HG02840 (cell line): ENCODE results near the gene ZNHIT3.
"Not testable (repeated sequence)": the region's sequence is repeated elsewhere in the genome, so short reads cannot be mapped to it uniquely, and the experiment has no call there.

Experiments used
- ATAC-seq: cut with Tn5 transposase; IDR thresholded peaks from one replicate; pipeline ENCODE4 v1.9.1; 2021; ENCODE audit warnings: mild to moderate bottlenecking, moderate library complexity, moderate number of reproducible peaks; ENCODE audit not compliant: unreplicated experiment, low FRiP score

ZNHIT3 gene

DNA sequence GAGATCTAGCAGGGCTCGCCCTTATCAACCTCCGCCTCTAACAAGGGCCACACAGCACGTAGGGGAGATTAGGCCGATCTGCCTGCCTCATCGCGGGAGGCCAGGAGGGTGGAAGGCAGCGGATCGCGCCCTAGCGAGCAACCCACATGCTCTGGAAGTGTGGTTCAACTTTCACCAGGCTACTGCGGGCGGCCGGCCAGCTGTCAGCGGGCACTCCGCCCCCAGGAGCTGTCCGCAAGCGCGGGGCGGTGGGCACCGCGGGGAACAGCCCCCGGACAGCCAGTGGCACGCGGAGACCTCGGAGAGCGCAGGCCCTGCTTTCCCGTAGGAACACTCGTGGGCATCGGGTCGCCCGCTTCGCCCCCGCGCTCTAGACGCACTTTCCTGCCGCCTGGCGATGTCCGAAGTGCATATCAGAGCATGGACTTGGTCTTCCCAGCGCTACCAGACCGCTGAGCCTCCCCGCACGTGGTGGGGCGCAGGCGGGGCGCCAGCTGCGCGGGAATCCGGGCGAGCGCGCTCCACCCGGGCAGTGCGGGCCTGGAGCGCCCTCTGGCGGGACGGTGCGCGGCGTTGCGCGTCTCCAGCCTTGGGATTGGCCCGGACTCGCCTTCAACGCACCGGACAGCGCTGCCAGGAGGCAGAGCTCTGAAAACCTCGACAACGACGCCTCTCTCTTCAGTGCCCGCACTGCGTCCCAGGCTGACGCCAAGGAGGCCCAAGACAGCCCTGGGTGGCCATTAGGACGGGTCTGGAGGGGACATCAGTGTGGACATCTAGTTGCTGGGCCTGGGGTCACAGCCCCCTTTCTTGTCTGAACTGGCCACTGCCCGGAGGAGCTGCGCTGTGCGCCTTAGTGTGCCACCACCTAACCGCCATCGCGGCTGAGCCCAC is 3.6 kb upstream of the ZNHIT3 start:
- ATAC-seq: no peak

DNA sequence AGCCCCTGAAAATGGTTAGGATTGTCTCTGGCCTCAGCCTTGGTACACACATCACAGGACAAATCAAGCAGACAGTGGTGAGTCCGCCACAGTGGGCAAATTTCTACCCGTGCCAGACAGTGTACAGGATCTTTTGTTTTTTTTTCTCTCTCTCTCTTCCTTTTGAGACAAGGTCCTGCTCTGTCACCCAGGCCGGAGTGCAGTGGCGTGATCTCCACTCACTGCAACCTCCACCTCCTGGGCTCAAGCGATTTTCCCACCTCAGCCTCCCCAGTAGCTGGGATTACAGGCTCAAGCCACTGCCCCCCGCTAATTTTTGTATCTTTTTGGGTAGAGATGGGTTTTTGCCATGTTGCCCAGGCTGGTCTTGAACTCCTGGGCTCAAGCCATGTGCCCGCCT is 2.5 kb upstream of the ZNHIT3 start:
- not testable (repeated sequence) for ATAC-seq

GRCh38 chr17:36485027-36485426 is 1.5 kb upstream of the ZNHIT3 start:
- no peak for ATAC-seq

- peak; percentile 4 for ATAC-seq
Observed at GRCh38 chr17:36485805-36486203, 677 bp upstream of the ZNHIT3 start.

DNA sequence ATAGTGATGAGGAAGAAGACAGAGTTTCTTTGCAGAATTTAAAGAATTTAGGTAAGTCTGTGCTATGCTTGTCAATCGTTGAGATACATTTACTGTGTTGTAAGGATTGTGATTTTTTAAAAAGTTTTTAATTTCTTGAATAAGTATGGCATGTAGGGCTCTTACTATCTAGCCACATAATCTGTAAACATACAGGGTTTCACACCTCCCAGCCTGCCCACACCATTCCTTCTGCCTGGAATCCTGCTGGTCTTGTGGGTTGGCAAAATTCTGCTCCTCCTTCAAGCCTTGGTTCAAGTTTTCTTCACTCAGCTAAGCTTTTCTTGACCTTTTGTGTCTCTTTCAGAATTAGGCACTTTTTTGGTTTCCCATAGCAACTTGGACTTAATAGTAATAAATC is 7.5 kb downstream of the ZNHIT3 start:
- ATAC-seq: no peak

GRCh38 chr17:36494674-36495073 is 8.2 kb downstream of the ZNHIT3 start:
- no peak for ATAC-seq

DNA sequence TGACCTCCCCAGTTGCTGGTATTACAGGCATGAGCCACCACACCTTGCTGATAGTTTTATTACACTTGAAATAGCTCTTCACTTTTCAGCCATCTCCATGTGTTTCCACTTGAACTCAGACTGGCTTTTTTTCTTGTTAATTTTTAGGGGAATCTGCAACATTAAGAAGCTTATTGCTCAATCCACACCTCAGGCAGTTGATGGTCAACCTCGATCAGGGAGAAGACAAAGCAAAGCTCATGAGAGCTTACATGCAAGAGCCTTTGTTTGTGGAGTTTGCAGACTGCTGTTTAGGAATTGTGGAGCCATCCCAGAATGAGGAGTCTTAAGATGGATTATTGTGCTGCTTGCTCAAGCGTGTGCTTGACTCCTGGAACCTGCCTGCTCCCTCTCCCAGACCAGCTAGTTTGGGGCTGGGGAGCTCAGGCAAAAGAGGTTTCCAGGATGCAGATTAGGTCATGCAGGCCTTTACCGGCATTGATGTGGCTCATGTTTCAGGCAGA is 8.6 kb downstream of the ZNHIT3 start:
- no peak for ATAC-seq

DNA sequence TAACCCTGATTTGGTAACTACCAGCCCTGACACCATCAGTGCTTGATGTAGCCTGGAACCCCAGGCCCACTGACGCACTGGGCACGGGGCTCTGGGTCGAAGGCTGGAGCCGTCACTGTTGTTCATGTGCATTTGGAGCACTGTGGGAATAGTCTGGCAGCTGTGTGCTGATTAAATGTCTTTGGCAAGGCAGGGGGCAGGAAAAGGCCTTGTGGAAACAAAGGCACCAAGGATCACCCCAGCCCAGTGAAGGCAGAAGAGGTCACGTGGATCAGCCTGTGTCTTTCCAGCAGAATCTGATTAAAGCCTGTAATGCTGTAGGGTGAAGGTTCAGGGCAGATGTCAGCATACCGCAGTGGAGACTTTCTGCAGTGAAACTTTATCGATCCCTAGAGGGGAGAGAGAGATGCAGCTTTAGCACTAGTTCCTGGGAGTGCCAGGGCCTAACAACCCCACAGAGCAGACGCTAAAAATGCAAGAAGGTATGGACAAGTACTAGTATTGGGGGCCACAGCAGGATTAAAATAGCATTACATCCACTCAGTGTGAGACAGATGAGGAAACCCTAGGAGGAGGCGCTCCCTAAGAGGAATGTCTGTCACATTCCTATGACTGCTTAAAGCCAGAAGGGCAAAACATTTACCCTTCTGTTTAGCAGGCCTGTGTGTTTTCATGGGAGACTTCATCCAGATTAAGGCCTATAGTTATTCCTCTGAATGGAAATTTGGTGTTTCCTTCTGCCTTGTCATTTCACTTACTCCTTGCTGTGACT is 9.7 kb downstream of the ZNHIT3 start:
- no peak for ATAC-seq

DNA sequence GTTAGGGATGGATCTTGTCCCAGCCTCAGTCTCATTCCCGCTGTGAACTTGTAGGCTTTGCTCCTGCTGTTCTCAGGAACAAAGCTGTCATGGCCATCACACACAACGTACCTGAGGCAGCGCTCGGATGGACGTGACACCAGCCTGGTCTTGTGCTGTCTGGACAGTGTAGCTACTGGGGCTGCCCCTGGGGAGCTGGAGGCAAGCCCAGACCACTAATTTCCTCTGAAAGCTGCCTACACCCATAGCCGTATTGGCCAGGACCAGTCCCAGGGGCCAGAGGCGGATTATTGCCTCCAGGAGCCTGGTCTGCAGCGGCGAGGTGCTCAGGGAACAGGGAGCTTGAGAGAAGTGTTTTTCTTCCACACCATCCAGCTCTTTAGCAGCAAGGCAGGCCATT is 11.7 kb downstream of the ZNHIT3 start:
- ATAC-seq: no peak

DNA sequence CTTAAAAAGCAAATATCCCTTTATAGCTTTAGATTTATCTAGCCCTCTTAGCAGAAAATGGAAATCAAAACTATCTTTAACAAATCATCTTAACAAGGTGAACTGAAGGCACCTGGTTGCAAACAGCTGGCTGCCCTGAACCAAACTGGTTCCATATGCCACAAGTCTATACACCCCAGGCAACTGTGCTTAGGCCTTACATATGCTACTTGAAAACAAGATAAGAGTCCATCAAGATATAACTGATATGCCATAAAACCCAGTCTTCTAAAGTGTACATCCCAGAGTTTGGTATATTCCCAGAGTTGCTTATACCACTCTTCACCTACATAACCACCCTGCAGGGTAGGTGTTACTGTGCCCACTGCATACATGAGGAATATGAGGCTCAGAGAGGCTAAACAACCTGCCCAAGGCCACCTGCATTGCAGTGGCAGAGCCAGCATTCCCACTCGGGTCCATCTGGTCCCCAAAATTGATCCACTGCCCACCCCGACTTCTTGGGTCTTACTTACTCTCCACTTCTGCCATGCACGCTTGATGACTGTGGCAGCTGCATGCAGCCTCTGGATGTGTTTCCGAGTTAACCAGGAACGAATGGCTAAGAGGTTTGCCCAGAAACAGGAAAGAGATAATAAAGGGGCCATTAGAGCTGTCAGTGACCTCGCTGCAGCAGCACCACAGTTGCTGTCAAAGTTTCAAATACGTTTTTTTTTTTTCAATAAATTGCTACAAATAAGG is 12.2 kb downstream of the ZNHIT3 start:
- no peak for ATAC-seq

- no peak for ATAC-seq
Observed at GRCh38 chr17:36500745-36501225, 14.3 kb downstream of the ZNHIT3 start.

DNA sequence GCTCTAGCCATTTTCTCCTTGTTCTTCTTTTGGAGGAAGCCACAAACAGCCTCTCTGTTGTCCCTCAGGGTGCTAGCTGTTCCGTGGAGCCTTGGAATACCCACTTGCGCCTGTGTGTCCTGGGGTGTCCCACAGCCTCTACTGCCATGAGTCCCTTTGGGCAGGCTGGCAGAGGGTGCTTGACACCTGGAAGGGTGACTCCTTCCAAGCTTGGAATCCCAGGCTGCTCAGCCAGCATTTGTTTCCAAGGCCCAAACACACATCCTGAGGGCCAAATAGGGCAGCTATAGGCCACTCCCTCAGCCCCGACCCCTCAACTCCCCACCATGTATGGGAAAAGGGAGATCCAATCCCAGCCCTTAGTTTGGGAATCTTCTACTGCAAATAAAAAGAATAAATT is 14.9 kb downstream of the ZNHIT3 start:
- ATAC-seq: no peak

DNA sequence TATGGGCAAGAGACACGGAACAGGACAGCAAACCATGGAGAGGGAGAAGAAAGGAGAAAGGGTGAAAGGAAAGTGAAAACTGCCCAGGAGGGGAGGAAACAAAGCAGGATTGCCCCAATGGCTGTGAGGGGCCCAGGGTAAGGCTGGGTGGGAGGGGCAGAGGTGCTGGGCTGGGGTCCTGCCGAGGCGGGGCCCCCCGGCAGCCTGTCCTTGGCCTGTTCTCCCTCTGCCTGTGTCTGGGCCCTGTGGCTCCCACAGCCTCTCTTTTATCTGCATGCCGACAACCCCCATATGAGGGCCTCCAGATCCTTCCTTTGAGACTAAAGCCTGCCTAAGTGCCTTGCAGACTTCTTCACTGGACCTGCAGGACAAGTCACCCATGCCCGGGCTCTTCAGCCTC is 15.5 kb downstream of the ZNHIT3 start:
- ATAC-seq: no peak

DNA sequence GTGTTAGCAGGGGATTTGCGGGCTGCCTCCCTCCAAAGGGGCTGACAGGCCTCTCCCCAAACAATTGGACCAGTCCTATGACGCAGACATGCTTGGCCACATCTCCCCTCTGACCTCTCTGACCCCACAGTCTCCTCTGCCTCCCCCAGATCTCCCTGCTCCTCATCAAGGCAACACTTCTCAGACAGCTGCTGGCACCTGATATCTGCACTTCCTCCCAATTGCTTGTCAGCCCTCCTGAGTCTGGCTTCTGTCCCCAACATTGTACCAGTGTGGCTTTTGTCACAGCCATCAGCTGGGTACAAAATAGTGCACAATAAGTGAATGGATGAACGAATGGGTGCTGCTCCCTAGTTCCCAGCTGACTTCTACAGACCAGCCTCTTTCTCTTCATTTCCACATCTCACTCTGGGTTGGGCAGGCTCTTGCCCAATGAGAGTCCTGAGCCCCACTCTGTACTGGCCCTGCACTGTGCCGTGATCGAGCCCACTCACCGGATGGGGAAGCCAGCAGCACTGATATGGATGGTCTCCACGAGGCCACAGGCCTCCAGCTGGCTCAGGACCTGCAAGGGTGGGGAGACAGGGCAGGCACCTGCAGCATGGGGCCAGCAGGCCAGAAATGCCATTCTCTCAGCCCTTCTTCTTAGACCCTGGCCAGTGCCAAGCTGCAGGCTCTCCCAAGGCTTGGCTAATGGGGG is 17.1 kb downstream of the ZNHIT3 start:
- ATAC-seq: no peak

GRCh38 chr17:36504156-36504545 is 17.7 kb downstream of the ZNHIT3 start:
- ATAC-seq: no peak

DNA sequence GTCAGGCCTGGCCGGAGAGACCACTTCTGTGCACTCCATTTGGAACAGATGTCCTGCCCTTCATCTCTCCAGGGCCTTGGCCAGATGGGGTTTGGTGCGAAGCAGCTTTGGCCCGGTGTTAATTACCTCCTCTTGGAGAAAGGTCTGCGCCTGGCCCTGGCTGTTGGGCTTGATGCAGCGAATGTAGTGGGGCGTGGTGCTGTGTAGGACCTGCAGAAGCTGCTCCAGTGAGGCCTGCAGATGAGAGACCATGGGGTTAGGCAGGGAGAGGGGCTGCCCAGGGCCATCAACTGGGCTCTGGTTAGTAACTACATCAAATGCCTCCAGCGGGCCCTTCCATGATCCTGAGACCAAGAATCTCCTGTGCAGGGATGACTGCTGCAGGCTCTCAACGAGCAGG is 18.7 kb downstream of the ZNHIT3 start:
- ATAC-seq: no peak

DNA sequence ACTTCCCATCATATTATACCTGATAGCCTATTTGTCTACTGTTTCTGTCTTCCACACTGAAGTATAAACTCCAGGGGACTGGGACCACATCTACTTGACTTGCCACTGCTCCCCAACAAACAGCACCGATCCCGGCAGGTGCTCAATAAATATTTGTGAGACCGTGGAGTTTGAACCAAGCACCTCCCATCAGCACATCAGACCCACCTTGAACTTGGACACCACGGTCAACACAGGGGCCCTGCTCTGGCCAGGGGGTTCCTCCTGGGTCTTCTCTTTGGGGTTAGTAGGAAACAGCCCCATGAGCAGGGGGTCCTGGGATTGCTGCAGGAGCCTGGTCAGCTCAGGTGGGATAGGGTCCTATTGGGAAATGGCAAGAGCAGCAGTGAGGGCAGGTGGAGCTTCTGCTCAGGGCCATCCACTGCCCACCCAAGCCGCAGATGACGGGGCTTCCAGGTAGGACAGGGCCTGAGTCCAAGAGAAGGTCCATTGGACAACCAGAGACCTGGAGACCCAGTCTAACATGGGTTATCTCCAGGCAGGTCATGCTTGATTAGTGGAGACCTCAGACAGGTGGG is 19.9 kb downstream of the ZNHIT3 start:
- ATAC-seq: no peak

GRCh38 chr17:36506831-36507230 is 20.4 kb downstream of the ZNHIT3 start:
- ATAC-seq: no peak

- no peak for ATAC-seq
Observed at GRCh38 chr17:36507266-36507665, 20.8 kb downstream of the ZNHIT3 start.

DNA sequence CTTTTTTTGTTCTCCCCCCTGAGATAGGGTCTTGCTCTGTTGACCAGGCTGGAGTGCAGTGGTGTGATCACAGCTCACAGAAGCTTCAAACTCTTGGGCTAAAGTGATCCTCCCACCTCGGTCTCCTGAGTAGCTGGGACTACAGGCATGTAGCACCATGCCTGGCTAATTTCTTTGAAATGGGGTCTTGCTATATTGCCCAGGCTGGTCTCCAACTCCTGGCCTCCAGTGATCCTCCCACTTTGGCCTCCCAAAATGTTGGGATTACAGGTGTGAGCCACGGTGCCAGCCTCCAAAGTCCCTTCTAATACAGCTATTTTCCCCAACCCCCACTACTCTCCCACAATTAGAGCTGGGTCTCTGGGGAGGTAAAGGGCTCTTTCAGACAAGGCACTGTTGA is 22.0 kb downstream of the ZNHIT3 start:
- not testable (repeated sequence) for ATAC-seq
